HUES48 (cell line): Measurements from ENCODE around the gene B4GALNT4.
"Not testable (repeated sequence)": the region's sequence is repeated elsewhere in the genome, so short reads cannot be mapped to it uniquely, and the experiment has no call there.

Experiments
- H3K27ac ChIP-seq: one replicate; pipeline ENCODE4 v1.7.0; 2013; ENCODE audit warnings: low read depth, low read length, inconsistent platforms
- H3K27me3 ChIP-seq: 2 replicates; pipeline ENCODE4 v1.6.1; 2013; ENCODE audit warnings: mild to moderate bottlenecking, low read length; ENCODE audit not compliant: control insufficient read depth, insufficient read depth
- H3K36me3 ChIP-seq: 2 replicates; pipeline ENCODE4 v1.6.1; 2013; ENCODE audit warnings: low read length; ENCODE audit not compliant: control insufficient read depth, insufficient read depth
- H3K4me1 ChIP-seq: 2 replicates; pipeline ENCODE4 v1.6.1; 2013; ENCODE audit warnings: mild to moderate bottlenecking, low read length; ENCODE audit not compliant: control insufficient read depth, insufficient read depth
- H3K4me3 ChIP-seq: 2 replicates; pipeline ENCODE4 v1.5.1; 2013; ENCODE audit warnings: mild to moderate bottlenecking, low read depth, low read length
- H3K9ac ChIP-seq: 2 replicates; pipeline ENCODE4 v1.6.1; 2013; ENCODE audit warnings: mild to moderate bottlenecking, low read depth, low read length, moderate library complexity
- H3K9me3 ChIP-seq: 2 replicates; pipeline ENCODE4 v1.6.1; 2013; ENCODE audit warnings: low read length; ENCODE audit not compliant: control insufficient read depth, insufficient read depth

B4GALNT4 gene

DNA sequence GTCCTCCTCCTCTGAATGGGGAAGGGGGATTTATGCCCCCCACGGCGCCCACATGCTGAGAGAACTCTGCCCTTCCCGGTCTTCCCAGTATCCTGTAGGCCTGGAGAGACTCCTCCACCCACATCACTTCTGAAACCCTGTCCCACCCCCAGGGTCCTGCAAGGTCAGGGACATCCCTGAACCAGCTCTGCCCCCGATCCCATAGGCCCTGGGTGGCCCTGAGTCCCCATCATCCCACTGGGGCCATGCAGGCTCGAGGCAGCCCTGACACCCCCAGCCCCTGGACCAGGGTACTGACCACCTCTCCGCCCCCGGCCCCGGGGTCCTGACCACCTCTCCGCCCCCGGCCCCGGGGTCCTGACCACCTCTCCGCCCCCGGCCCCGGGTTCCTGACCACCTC lies 11.7 kb downstream of the B4GALNT4 start:
- Histone ChIP-seq H3K36me3 (peaks cover 45% of the 10 kb centered on the region), H3K9me3 (no peaks in the 10 kb centered on the region; the same call in 1 of the 2 replicates), H3K9ac (no peak overlapping the region), H3K4me1 (no peaks in the 10 kb centered on the region), H3K27ac (no peak overlapping the region), H3K27me3 (no peaks in the 10 kb centered on the region), H3K4me3 (no peak overlapping the region)

DNA sequence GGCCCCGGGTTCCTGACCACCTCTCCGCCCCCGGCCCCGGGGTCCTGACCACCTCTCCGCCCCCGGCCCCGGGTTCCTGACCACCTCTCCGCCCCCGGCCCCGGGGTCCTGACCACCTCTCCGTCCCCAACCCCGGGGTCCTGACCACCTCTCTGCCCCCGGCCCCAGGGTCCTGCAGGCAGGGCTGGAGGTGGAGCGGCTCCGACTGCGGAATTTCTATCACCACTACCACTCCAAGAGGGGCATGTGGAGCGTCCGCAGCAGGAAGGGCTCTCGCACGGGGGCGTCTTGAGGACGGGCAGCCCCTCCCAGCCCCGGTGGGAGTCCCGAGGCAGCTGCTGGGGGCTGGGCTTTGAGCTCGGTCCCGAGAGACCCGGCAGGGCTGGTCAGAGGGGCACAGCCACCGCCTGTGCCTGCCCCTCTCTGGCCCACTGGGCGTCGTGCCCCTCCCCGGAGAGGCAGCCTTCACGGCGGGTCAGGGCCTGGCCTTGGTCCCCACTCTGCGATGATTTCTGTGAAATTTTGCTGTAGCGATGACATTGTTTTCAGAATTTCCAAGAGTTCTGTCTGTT lies 12.3 kb downstream of the B4GALNT4 start:
- no peak overlapping the region for H3K4me3 ChIP-seq
- H3K9ac ChIP-seq: no peak overlapping the region
- H3K27ac ChIP-seq: no peak overlapping the region
- H3K9me3 ChIP-seq: peaks cover 4% of the 10 kb centered on the region; the same call in 1 of the 2 replicates
- H3K36me3 ChIP-seq: peaks cover 45% of the 10 kb centered on the region
- H3K4me1 ChIP-seq: no peaks in the 10 kb centered on the region
- H3K27me3 ChIP-seq: no peaks in the 10 kb centered on the region

DNA sequence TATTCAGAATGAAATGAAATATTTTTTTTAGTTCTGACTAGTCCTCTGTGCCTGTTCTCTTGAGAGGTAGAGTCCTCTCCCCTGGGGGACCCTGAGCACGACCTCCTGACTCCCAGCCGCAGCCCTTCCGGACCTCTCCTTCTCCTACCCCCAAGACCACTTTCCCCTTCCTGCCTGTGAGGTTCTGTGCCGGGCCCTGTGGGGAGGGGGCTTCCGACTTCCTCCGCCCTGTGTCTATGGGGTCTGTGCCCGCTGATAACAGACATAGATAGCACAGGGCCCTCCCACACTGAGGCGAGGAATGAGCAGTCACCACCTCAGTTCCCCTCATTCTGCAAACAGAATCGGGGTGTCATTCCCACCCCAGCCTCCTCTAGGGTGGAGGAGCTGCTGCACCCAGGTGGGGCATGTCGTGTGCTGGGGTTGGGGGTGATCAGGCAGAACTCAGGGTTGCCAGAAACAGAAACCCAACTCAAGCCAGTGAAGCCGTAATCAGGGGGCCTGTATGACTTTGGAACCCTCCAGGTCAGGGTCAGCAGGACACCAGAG lies 12.9 kb downstream of the B4GALNT4 start:
- Histone ChIP-seq H3K27me3 (no peaks in the 10 kb centered on the region), H3K4me3 (no peak overlapping the region), H3K9me3 (peaks cover 10% of the 10 kb centered on the region; the same call in 1 of the 2 replicates), H3K9ac (no peak overlapping the region), H3K36me3 (peaks cover 41% of the 10 kb centered on the region), H3K27ac (no peak overlapping the region), H3K4me1 (no peaks in the 10 kb centered on the region)

DNA sequence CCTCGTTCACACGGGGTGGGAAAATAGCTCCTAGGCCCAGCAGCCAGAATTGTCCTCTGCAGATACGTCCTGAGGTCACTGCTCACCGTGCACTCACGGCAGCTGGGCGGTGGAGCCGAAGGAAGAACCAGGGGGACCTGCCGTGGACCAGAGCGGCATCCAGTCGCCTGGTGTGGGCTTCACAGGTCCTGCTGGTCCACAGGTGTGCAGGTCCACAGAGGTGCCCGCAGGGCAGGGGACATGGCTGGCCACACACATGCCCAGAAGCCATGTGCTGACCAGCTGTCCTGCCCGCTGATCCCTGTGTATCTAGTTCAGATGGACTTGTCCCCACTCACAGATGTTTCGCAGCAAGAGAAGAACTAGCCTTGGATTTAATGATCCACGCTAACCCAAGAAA lies 14.1 kb downstream of the B4GALNT4 start:
- Histone ChIP-seq H3K36me3 (peaks cover 28% of the 10 kb centered on the region), H3K27me3 (no peaks in the 10 kb centered on the region; the same call in 1 of the 2 replicates), H3K4me3 (no peak overlapping the region), H3K4me1 (no peaks in the 10 kb centered on the region), H3K9me3 (peaks cover 10% of the 10 kb centered on the region; the same call in 1 of the 2 replicates), H3K27ac (no peak overlapping the region), H3K9ac (no peak overlapping the region)

DNA sequence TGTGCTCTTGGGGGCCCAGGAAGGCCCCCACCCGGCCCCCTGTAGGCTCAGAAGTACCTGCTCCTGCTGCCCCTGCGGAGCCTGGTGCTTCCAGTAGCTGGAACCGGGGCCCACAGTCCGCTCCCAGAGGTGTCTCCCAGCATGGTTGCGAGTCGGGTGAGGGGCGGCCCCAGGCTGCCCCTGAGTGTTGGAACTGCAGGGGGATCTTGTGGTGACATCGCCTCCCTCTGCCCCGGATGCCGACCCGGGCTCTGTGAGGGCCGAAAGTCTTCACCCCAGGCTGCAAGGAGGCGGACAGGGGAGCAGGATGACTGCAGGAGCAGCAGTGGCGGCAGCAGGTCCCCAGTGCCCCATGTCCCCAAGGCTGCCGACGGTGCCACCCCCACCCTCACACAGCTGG lies 15.2 kb downstream of the B4GALNT4 start:
- H3K27ac ChIP-seq: no peak overlapping the region
- peaks cover 10% of the 10 kb centered on the region; the same call in 1 of the 2 replicates for H3K9me3 ChIP-seq
- H3K27me3 ChIP-seq: no peaks in the 10 kb centered on the region; the same call in 1 of the 2 replicates
- H3K36me3 ChIP-seq: peaks cover 18% of the 10 kb centered on the region
- H3K4me3 ChIP-seq: no peak overlapping the region
- H3K9ac ChIP-seq: no peak overlapping the region
- no peaks in the 10 kb centered on the region for H3K4me1 ChIP-seq

- H3K9me3 ChIP-seq: peaks cover 10% of the 10 kb centered on the region; the same call in 1 of the 2 replicates
- no peaks in the 10 kb centered on the region; the same call in 1 of the 2 replicates for H3K27me3 ChIP-seq
- no peaks in the 10 kb centered on the region for H3K4me1 ChIP-seq
- no peak overlapping the region for H3K9ac ChIP-seq
- no peak overlapping the region for H3K4me3 ChIP-seq
- peaks cover 7% of the 10 kb centered on the region for H3K36me3 ChIP-seq
- H3K27ac ChIP-seq: no peak overlapping the region
Observed at GRCh38 chr11:385594-386351, 16.5 kb downstream of the B4GALNT4 start.

GRCh38 chr11:386483-386882 lies 17.2 kb downstream of the B4GALNT4 start:
- Histone ChIP-seq H3K4me3 (no peak overlapping the region), H3K36me3 (peaks cover 6% of the 10 kb centered on the region), H3K27ac (no peak overlapping the region), H3K4me1 (no peaks in the 10 kb centered on the region), H3K9me3 (peaks cover 10% of the 10 kb centered on the region; the same call in 1 of the 2 replicates), H3K9ac (no peak overlapping the region), H3K27me3 (no peaks in the 10 kb centered on the region; the same call in 1 of the 2 replicates)

GRCh38 chr11:387193-387793 lies 18.0 kb downstream of the B4GALNT4 start:
- Histone ChIP-seq H3K4me1 (no peaks in the 10 kb centered on the region), H3K4me3 (no peak overlapping the region), H3K9ac (no peak overlapping the region), H3K27ac (no peak overlapping the region), H3K9me3 (peaks cover 10% of the 10 kb centered on the region; the same call in 1 of the 2 replicates), H3K27me3 (no peaks in the 10 kb centered on the region; the same call in 1 of the 2 replicates), H3K36me3 (no peaks in the 10 kb centered on the region)

GRCh38 chr11:389369-389768 lies 20.1 kb downstream of the B4GALNT4 start:
- H3K36me3 ChIP-seq, H3K9ac ChIP-seq: not testable (repeated sequence)

GRCh38 chr11:390175-390574 lies 20.9 kb downstream of the B4GALNT4 start:
- Histone ChIP-seq H3K9ac (no peak overlapping the region), H3K27me3 (no peaks in the 10 kb centered on the region; the same call in 1 of the 2 replicates), H3K36me3 (no peaks in the 10 kb centered on the region), H3K4me1 (peaks cover 5% of the 10 kb centered on the region), H3K4me3 (no peak overlapping the region), H3K9me3 (peaks cover 10% of the 10 kb centered on the region; the same call in 1 of the 2 replicates), H3K27ac (no peak overlapping the region)

More at GRCh38 chr11:389369-389768, 20.1 kb downstream of the B4GALNT4 start:
- not testable (repeated sequence) for H3K27ac ChIP-seq, H3K4me1 ChIP-seq, H3K27me3 ChIP-seq, H3K4me3 ChIP-seq
- H3K9me3 ChIP-seq: peaks cover 10% of the 10 kb centered on the region; the same call in 1 of the 2 replicates
